ENCODE results near the gene UTRN.
A peak's percentile ranks its signal among the peaks of the same experiment; 100 is the strongest.

The UTRN gene

DNA sequence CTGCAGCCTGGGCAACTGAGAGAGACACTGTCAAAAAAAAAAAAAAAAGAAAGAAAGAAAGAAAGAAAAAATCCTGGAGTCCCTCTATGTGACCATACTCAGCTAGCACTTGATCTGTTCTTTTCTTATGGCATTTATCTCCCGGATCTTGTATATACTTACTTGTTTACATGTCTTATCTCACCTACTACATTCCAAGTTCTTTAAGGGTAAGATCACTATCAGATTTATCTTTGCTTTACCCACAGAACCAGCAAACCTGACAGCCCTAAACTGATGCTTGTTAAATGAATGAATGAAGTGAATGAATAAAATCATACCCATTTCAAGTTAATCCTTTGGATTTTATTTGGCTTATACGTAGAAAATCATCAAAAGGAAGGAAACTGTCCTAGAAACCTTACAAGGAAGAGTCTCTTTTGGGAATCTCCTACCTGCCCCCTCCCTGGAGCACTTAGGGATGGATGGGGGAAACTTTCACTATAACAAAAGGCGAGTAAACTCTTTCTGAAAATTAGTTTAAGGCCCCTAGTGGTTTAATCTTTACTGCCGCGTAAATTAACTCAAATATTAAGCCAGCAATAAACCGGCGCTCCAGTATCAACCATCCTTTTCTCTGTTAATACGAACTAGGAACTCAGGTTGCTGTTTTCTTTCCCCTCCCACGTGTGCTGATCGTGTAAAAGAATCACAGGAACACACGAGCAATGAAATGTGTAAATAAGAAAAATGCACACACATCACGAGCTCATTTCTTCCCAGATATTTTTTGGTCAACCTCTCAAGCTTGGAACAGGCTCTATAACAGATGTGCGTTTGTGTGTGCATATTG is 1.3 kb upstream of the UTRN start:
- DNase-seq, result no peak

DNA sequence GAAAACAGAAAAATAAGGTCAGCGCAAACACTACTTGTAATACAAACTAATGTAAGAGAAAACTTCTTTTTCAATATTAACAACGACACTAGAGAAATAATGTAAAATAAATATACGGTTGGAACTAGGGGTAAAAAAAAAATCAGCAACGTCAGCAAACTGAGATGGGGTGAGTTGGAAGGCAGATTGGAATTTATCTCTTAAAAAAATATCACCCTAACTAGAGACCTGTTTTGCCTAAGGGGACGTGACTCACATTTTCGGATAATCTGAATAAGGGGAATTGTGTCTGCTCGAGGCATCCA is 705 bp upstream of the UTRN start:
- DNase-seq, result no peak

GRCh38 chr6:144285548-144285797 is 338 bp downstream of the UTRN start:
- no peak for DNase-seq

GRCh38 chr6:144285798-144286502 is 815 bp downstream of the UTRN start:
- DNase-seq, result peak; percentile 23

DNA sequence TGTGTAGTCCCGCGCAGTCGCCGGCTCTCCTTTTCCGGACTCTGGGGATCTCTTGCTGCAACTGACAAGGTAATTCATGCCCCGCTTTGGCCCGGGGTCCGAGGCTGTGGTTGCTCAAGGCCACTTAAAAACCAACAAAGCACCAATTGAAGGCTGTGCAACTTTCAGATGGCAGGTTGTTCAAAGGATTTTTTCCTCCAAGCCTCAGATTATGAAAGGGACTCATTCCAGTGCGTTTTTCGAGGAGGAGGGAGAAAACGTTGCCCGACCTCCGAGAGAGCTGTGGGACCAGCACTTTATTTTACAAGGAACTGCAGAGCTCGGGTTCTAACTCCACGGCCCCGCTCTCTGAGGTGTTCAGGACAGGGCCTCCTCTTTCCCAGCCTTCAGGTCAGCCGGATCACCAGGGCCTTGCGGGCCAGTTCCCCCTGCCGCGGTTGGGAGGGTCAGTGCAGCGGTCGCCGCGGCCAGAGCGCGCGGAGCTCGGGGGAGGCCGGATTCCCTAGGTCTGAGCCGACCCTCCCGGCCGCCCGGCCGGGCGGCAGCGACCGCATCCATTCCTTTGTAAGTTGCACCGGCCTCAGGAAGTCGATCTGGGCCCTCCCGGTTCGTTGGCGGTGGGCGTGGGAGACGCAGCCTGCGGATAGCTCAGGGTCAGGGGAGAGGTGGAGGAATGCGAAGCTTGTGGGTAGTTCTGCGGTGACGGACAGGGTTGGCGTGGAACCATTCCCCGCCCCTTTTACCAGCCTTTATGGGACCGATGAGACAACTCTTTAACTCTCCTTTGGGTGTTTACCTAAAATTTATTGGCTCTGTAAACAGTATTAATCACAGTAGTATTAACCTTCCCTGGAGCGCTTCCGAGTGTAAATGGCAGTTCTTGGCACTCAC is 1.6 kb downstream of the UTRN start:
- no peak for DNase-seq

DNA sequence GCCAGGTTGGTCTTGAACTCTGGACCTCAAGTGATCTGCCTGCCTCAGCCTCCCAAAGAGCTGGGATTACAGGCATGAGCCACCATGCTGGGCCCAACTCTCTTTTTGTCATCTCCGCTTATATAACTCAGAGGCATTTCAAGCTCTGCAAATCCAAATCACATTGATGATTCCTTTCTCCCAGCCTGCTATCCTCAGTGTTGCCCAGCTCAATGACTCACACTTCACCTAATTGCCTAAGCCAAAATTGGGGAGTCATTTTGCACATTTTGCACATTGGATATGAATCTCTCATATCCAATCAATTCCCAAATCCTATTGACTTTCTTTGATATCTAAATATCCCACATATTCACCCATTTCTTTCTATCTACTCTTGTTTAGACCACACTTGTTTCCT is 3.9 kb downstream of the UTRN start:
- no peak for DNase-seq

- DNase-seq, result no peak
Measured at GRCh38 chr6:144292372-144292771, 7.2 kb downstream of the UTRN start.

GRCh38 chr6:144294016-144294415 is 8.9 kb downstream of the UTRN start:
- DNase-seq, result no peak

- no peak for DNase-seq
Measured at GRCh38 chr6:144295211-144295610, 10.1 kb downstream of the UTRN start.

DNA sequence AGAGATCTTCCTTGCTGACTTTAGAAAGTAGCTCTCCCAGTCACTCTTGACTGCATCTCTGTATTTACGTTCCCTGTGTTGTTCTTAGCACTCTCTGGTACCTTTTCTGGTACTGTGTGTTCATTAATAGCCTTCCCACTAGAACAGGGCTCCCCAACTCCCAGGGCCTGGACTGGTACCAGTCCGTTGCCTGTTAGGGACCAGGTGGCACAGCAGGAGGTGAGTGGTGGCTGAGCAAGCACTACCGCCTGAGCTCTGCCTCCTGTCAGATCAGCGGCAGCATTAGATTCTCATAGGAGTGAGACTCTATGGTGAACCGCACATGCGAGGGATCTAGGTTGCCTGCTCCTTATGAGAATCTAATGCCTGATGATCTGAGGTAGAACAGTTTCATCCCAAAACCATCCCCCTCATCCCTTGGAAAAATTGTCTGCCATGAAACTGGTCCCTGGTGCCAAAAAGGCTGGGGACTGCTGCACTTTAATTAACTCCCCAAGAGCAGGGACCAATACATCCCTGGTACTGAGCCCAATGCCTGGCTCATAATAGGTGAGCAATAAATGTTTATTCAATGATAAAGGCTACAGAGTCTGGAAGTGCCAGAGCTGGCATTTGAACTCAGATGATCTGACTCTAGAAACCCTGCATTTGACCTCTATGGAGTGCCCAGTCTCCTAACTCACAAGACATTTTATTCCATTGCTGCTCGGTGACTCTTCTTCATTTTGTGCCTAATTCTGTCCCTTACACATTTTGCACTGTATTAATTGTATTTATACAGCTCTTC is 11.0 kb downstream of the UTRN start:
- no peak for DNase-seq

- DNase-seq, result no peak
Measured at GRCh38 chr6:144296973-144297372, 11.8 kb downstream of the UTRN start.

DNA sequence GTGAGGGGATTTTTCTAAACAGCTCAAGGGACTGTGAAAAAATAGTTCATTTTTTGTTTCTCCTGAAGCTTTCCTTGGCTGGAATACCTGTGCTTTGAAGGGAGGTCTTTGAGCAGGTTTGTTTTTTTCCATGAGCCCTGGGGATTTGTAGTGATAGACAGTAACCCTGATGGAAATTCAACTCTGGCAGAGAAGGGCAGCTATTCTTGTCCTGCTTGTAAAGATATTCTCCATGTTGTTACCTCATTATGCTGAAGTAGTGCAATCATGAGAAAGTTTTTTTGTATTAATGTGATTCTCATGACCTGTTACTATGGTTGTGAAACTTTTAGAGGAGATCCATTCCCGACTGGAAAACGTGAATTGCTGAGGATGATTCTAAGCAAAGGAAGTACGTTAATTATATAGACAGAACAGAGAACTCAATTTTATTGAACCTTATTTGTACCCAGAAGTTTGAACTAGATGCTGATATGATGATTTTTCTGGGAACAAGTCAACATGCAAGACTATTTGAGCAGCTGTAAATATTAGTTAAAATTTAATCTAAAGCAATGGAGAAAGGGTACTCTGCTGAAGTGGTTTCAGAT is 12.5 kb downstream of the UTRN start:
- DNase-seq, result no peak

DNA sequence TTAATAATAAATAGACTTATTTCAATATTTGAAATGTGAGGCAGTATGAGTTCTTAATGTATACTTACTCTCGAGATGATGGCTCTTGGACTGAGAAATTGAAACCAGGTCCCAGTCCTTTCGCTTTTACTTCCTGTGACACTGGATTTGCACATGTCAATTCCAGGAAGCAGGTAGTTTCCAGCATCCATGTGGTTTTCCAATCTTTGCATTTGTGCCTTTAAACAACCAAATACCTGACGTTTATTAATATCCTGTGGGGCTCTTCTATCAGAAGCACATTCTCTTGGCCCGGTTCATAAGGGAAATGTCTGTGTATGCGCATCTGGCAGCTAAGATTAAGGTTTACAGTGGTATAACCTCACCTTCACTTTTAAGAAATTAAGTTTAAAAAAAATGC is 13.1 kb downstream of the UTRN start:
- DNase-seq, result no peak

- no peak for DNase-seq
Measured at GRCh38 chr6:144298916-144299315, 13.8 kb downstream of the UTRN start.

DNA sequence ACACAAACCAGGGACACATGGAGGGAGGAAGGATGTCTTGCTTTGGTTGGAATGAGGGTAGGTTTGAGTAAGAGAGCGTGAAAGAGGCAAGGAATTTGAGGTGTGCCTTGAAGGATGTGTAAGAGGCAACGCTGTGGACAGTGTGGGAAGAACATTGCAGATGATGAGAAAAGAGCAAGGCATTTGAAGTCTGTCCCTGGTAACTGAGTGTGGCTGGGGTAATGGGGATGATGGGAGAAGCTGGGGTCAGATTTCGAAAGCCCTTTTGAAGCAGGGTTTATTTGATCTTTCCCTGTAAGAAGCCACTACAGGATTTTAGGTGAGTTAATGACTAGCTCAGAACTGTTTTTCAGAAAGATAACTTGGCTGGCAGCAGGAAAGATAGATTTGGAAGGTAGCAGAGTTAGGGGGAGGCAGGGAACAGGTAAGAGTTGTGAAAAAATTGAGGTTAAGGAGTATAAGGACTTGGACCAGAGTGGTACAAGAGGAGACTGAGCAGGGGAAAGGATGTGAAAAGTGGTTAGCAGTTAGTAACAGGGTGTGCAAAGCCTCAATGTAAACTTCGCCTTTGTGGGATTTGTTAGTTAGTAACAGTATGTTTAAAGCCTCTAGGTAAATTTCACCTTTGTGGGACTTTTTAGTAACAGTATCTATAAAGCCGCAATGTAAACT is 17.7 kb downstream of the UTRN start:
- DNase-seq, result no peak

DNA sequence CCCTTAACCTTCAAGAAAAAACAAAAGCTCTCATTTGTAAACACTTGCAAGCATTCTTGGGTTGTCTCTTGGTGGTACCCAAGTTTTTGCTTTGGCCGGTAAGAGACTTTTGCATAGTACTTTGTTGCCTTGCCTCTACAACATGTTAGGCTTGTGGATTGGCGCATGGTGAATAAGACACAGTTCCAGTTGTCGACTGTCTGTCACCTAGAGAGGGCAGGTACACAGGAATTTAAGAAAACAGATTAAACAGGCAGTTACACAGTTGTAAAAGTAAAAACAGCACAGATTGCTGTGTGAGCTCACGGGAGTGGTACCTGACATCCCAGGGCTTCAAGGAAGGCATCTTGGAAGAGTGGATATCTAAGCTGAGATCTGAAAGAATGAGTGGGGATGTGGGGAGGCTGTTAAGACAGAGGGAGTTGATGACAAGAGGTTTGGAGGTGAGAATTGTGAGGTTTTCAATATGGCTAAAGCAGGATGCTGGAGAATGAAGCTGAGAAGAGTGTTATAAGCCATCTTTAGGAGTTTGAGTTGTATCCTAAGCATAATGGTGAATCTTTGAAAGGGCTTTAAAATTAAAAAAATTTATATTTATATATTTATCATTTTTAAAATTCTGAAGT is 19.2 kb downstream of the UTRN start:
- no peak for DNase-seq

DNA sequence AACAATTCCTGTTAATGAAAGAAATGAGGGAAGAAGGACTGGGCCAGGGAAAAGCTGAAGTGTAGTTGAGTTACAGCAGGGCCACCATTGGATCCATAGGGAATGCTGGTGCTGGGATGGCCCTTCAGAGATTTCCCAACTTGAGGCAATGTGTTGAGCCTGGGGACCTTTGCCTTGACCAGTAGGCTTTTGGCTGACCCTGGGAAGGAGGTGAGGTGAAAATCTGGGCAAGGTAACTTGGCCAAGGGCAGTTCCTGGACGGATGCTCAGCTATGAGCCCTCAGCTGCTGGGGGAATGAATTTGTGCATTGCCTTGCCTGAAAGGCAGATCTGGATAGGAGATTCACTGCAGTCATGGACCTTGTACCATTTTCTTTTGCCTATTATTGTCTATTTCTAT is 20.4 kb downstream of the UTRN start:
- no peak for DNase-seq

- DNase-seq, result no peak
Measured at GRCh38 chr6:144305985-144306384, 20.9 kb downstream of the UTRN start.

DNA sequence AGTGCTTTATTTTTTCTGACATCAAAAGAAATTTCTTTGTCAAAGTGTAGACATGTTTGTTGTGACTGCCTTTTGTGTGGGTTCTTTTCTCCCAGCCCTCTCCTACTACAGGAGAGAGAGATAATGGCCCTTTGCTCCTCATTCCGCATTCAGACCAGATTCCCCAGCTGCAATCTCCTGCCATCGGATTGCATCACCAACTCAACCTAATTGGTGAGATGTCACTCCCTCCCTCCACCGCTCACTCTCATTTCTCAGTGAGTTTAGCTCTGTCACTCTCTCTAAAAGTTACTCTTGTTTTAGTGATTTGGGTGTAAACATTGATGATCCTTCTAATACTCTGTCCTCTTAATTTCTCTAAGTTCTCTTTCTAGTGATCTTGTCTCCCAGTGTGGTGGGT is 22.7 kb downstream of the UTRN start:
- no peak for DNase-seq

DNA sequence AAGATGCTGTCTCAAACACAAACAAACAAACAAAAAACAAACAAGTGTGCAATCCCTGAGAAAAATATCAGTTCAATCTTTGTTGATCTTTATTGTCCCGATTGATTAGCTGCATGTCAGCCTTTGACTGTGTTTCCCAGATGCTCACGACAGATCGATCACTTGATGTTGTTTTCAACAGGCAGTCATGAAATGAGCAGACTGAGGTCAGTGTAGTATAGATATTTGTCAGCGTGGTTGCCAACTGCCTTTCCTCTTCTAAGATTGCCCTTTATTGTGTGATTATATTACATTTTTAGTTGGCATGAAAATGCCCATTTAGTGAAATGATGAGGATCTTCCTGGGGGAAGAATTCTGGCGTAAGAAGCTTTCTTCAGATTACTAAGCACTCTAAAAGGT is 25.6 kb downstream of the UTRN start:
- DNase-seq, result no peak

- no peak for DNase-seq
Measured at GRCh38 chr6:144311361-144311760, 26.2 kb downstream of the UTRN start.

DNA sequence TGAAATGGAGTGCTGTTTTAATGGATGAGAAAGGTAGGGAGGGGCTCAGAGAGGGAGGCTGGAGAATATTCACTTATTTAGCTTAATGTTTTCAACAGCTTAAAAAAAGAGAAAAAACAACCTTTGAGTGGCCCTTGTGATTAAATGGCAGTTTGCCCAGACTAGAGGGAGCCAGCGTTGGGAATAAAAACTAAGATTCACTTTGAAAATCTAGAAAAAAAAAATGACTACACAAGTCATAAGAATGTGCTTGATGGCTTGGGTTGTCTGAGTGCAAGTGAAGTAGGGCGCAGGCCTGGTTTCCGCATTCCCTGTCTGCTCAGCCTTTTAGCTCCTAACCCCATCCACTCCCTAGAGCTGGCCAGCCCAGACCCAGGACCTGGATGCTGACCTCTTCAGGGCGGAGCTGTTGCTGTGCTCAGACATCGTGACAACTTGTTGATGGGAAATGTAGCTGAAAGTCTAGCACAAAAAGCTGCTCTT is 28.9 kb downstream of the UTRN start:
- no peak for DNase-seq

All from stimulated activated CD4-positive, alpha-beta T cell treated with anti-CD3 and anti-CD28 coated beads, Interleukin-2, amount 100 ng/mL, for 48 hours (primary cell).